GM21367 (cell line): ENCODE measurements around the gene NECAB2.

Source experiments
- ATAC-seq: cut with Tn5 transposase; IDR thresholded peaks from one replicate; pipeline ENCODE4 v1.9.1; 2021; ENCODE audit not compliant: unreplicated experiment

Gene NECAB2

GRCh38 chr16:84018710-84019109, 50.7 kb downstream of the NECAB2 start:
- ATAC-seq, result no peak

GRCh38 chr16:84020353-84020752, 52.3 kb downstream of the NECAB2 start:
- no peak for ATAC-seq

GRCh38 chr16:84021488-84021887, 53.4 kb downstream of the NECAB2 start:
- no peak for ATAC-seq

- no peak for ATAC-seq
Observed at GRCh38 chr16:84022644-84023043, 54.6 kb downstream of the NECAB2 start.

- no peak for ATAC-seq
Observed at GRCh38 chr16:84024854-84025253, 56.8 kb downstream of the NECAB2 start.

GRCh38 chr16:84026606-84027005, 58.6 kb downstream of the NECAB2 start:
- ATAC-seq, result no peak

GRCh38 chr16:84027625-84028024, 59.6 kb downstream of the NECAB2 start:
- ATAC-seq, result no peak

GRCh38 chr16:84029297-84030047, 61.4 kb downstream of the NECAB2 start:
- no peak for ATAC-seq

GRCh38 chr16:84031556-84031955, 63.5 kb downstream of the NECAB2 start:
- no peak for ATAC-seq

- ATAC-seq, result no peak
Observed at GRCh38 chr16:84032458-84033178, 64.6 kb downstream of the NECAB2 start.

GRCh38 chr16:84033251-84034195, 65.5 kb downstream of the NECAB2 start:
- no peak for ATAC-seq

GRCh38 chr16:84034516-84034915, 66.5 kb downstream of the NECAB2 start:
- no peak for ATAC-seq

GRCh38 chr16:84036131-84036530, 68.1 kb downstream of the NECAB2 start:
- no peak for ATAC-seq

- no peak for ATAC-seq
Observed at GRCh38 chr16:84036982-84037425, 69.0 kb downstream of the NECAB2 start.

- ATAC-seq, result no peak
Observed at GRCh38 chr16:84038469-84038868, 70.4 kb downstream of the NECAB2 start.

- ATAC-seq, result no peak
Observed at GRCh38 chr16:84039696-84040095, 71.7 kb downstream of the NECAB2 start.

- ATAC-seq, result no peak
Observed at GRCh38 chr16:84040226-84040822, 72.3 kb downstream of the NECAB2 start.

GRCh38 chr16:84040823-84041820, 73.1 kb downstream of the NECAB2 start:
- no peak for ATAC-seq

- ATAC-seq, result no peak
Observed at GRCh38 chr16:84041881-84042280, 73.8 kb downstream of the NECAB2 start.
